ENCODE data around the gene INHBE.
A peak's percentile ranks its signal among the peaks of the same experiment; 100 is the strongest.

Gene INHBE

DNA sequence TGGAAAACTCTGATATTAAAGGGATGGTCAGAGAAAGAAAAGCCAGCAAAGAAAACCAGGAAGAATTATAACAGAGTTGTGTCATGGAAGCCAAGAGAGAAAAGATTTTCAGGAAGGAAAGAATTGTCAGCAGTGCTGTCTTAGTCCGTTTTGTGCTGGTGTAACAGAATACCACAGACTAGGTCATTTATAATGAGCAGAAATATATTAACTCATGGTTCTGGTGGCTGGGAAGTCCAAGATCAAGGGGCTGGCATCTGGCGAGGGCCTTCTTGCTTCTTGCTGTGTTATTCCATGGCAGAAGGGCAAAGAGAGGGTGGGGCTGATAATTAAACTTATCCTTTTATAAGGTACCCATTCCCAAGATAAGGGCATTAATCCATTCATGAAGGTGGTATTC lies 6.4 kb upstream of the INHBE start:
- no peak for DNase-seq (ENCODE audit: low read depth in 1 of 2, low spot score in 1 of 2)
- TF ChIP-seq JUND (IDR thresholded peaks at IDR 0.05; ENCODE audit: low read depth) = no peak
- in situ Hi-C loops (cut with HindIII; ENCODE audit: low pct_unique_long_range_greater_than_20kb, low sequenced_read_pairs) = no loop called here

DNA sequence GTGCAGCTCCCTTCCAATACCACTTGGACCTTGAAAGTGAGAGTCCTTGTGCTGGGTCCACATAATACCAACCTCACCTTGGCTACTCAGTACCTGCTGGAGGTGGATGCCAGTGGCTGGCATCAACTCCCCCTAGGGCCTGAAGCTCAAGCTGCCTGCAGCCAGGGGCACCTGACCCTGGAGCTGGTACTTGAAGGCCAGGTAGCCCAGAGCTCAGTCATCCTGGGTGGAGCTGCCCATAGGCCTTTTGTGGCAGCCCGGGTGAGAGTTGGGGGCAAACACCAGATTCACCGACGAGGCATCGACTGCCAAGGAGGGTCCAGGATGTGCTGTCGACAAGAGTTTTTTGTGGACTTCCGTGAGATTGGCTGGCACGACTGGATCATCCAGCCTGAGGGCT lies 5.7 kb upstream of the INHBE start:
- no peak for DNase-seq (ENCODE audit: low read depth in 1 of 2, low spot score in 1 of 2)
- in situ Hi-C loops (cut with HindIII; ENCODE audit: low pct_unique_long_range_greater_than_20kb, low sequenced_read_pairs) = no loop called here
- TF ChIP-seq JUND (IDR thresholded peaks at IDR 0.05; ENCODE audit: low read depth) = no peak

DNA sequence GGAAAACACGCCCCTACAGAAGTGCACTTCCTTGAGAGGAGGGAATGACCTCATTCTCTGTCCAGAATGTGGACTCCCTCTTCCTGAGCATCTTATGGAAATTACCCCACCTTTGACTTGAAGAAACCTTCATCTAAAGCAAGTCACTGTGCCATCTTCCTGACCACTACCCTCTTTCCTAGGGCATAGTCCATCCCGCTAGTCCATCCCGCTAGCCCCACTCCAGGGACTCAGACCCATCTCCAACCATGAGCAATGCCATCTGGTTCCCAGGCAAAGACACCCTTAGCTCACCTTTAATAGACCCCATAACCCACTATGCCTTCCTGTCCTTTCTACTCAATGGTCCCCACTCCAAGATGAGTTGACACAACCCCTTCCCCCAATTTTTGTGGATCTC lies 5.0 kb upstream of the INHBE start:
- no peak for TF ChIP-seq JUND (IDR thresholded peaks at IDR 0.05; ENCODE audit: low read depth)
- in situ Hi-C loops (cut with HindIII; ENCODE audit: low pct_unique_long_range_greater_than_20kb, low sequenced_read_pairs) = no loop called here
- no peak for DNase-seq (ENCODE audit: low read depth in 1 of 2, low spot score in 1 of 2)

DNA sequence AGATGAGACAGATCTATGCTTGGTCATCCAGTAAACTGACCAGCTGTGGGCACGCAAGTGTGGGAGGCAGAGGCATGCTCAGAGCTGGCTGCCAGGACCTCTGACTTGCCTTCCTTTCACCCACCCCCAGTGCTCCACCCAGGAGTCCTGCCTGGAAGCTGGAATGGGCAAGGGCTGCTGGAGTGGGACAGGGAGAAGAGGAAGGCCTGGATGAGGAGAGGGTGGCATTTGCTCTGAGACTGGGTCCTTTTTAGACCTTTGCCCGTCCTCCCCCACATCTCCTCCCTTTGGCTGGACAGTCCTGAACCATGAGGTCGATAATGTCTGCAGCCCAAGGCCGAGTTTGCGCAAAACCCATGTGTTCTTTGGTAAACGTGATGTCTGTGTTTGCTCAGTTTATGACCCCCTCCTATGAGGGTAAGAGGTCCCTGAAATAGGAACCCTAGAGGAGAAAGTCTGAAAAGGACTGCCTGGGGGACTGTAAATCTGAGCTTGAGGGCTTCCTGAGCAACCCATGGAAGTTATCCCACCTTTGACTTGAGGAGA lies 3.8 kb upstream of the INHBE start:
- in situ Hi-C loops (cut with HindIII; ENCODE audit: low pct_unique_long_range_greater_than_20kb, low sequenced_read_pairs) = no loop called here
- DNase-seq (ENCODE audit: low read depth in 1 of 2, low spot score in 1 of 2) = no peak
- TF ChIP-seq JUND (IDR thresholded peaks at IDR 0.05; ENCODE audit: low read depth) = no peak

- in situ Hi-C loops (cut with HindIII; ENCODE audit: low pct_unique_long_range_greater_than_20kb, low sequenced_read_pairs) = no loop called here
- DNase-seq (ENCODE audit: low read depth in 1 of 2, low spot score in 1 of 2) = no peak
- no peak for TF ChIP-seq JUND (IDR thresholded peaks at IDR 0.05; ENCODE audit: low read depth)
These were observed 2.7 kb upstream of the INHBE start for GRCh38 chr12:57452181-57452936.

GRCh38 chr12:57452937-57453509 lies 2.1 kb upstream of the INHBE start:
- in situ Hi-C loops (cut with HindIII; ENCODE audit: low pct_unique_long_range_greater_than_20kb, low sequenced_read_pairs) = no loop called here
- TF ChIP-seq JUND (IDR thresholded peaks at IDR 0.05; ENCODE audit: low read depth) = no peak
- DNase-seq (ENCODE audit: low read depth in 1 of 2, low spot score in 1 of 2) = peak in 1 of 2 experiments; percentile 79

DNA sequence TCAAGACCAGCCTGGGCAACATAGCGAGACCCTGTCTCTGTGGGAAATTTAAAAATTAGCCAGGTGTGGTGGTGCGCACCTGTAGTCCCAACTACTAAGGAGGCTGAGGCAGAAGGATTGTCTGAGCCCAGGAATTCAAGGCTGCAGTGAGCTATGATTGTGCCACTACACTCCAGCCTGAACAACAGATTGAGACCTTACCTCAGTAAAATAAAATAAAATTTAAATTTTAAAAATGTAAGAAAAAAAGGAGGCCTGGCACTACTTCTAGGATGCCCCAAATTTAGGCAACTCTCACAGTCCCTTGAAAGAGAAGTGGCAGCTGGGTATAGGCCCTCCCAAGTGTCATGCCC lies 918 bp upstream of the INHBE start:
- in situ Hi-C loops (cut with HindIII; ENCODE audit: low pct_unique_long_range_greater_than_20kb, low sequenced_read_pairs) = no loop called here
- no peak for TF ChIP-seq JUND (IDR thresholded peaks at IDR 0.05; ENCODE audit: low read depth)
- DNase-seq (ENCODE audit: low read depth in 1 of 2, low spot score in 1 of 2) = no peak

DNA sequence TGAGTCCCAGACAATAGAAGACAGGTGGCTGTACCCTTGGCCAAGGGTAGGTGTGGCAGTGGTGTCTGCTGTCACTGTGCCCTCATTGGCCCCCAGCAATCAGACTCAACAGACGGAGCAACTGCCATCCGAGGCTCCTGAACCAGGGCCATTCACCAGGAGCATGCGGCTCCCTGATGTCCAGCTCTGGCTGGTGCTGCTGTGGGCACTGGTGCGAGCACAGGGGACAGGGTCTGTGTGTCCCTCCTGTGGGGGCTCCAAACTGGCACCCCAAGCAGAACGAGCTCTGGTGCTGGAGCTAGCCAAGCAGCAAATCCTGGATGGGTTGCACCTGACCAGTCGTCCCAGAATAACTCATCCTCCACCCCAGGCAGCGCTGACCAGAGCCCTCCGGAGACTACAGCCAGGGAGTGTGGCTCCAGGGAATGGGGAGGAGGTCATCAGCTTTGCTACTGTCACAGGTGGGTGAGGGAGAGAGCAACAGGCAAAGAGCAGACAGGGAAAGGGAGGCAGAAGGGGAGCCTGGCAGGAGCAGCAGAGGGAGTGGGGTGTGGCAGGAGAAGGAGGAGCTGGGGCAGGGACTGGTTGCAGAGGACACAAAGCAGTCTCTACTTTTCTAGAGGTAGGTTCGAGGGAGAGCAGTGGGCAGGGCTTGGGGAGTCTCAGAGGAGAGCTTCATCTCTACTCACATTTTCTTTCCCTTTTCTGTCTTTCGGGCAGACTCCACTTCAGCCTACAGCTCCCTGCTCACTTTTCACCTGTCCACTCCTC lies 452 bp downstream of the INHBE start:
- no peak for DNase-seq (ENCODE audit: low read depth in 1 of 2, low spot score in 1 of 2)
- in situ Hi-C loops (cut with HindIII; ENCODE audit: low pct_unique_long_range_greater_than_20kb, low sequenced_read_pairs) = no loop called here
- no peak for TF ChIP-seq JUND (IDR thresholded peaks at IDR 0.05; ENCODE audit: low read depth)

GRCh38 chr12:57456145-57456700 lies 1.1 kb downstream of the INHBE start:
- no peak for TF ChIP-seq JUND (IDR thresholded peaks at IDR 0.05; ENCODE audit: low read depth)
- DNase-seq (ENCODE audit: low read depth in 1 of 2, low spot score in 1 of 2) = peak in 1 of 2 experiments; percentile 77
- in situ Hi-C loops (cut with HindIII; ENCODE audit: low pct_unique_long_range_greater_than_20kb, low sequenced_read_pairs) = no loop called here

GRCh38 chr12:57456737-57457490 lies 1.8 kb downstream of the INHBE start:
- DNase-seq (ENCODE audit: low read depth in 1 of 2, low spot score in 1 of 2) = no peak
- in situ Hi-C loops (cut with HindIII; ENCODE audit: low pct_unique_long_range_greater_than_20kb, low sequenced_read_pairs) = no loop called here
- no peak for TF ChIP-seq JUND (IDR thresholded peaks at IDR 0.05; ENCODE audit: low read depth)

- in situ Hi-C loops (cut with HindIII; ENCODE audit: low pct_unique_long_range_greater_than_20kb, low sequenced_read_pairs) = no loop called here
- no peak for DNase-seq (ENCODE audit: low read depth in 1 of 2, low spot score in 1 of 2)
- no peak for TF ChIP-seq JUND (IDR thresholded peaks at IDR 0.05; ENCODE audit: low read depth)
These were observed 3.6 kb downstream of the INHBE start for GRCh38 chr12:57458665-57459054.

Data from T47D (cell line).